ENCODE results near the gene C17orf67. TPM values are rescaled to one million over a fixed set of nuclear protein-coding genes. Genes with fewer than 3 reads are reported as not detected.

C17orf67 gene
- polyA plus RNA-seq, 1 donor from 2014 or later = 0.15 TPM

- TF ChIP-seq EZH2 (IDR thresholded peaks at IDR 0.05; ENCODE audit: borderline replicate concordance, insufficient read depth, low read length, poor library complexity, severe bottlenecking) (no peak), CTCF (IDR thresholded peaks at IDR 0.05; ENCODE audit: poor library complexity, severe bottlenecking) (no peak), POLR2AphosphoS5 (IDR thresholded peaks at IDR 0.05) (no peak), SMC3 (conservative IDR thresholded peaks at IDR 0.05; ENCODE audit: poor library complexity) (no peak), TAF1 (IDR thresholded peaks at IDR 0.05; ENCODE audit: low read depth) (no peak), MXI1 (conservative IDR thresholded peaks at IDR 0.05; ENCODE audit: poor library complexity, severe bottlenecking) (no peak)
These were observed 23.4 kb downstream of the C17orf67 start for GRCh38 chr17:56810343-56810742.

GRCh38 chr17:56809820-56810179 lies 23.9 kb downstream of the C17orf67 start:
- H3K9me2 ChIP-seq (ENCODE audit: insufficient read depth, low read length) = no peaks in the 10 kb centered on the region
- no peaks in the 10 kb centered on the region for H3K36me3 ChIP-seq (ENCODE audit: insufficient read depth, low read length)
- no peak overlapping the region for H3K4me3 ChIP-seq (ENCODE audit: low read length)
- H3F3A ChIP-seq (ENCODE audit: insufficient read depth, low read length, poor library complexity, severe bottlenecking) = no peaks in the 10 kb centered on the region
- H3K27ac ChIP-seq (ENCODE audit: low read length) = no peak overlapping the region
- H2AFZ ChIP-seq (ENCODE audit: low read depth, low read length) = no peak overlapping the region
- no peak overlapping the region for H3K9ac ChIP-seq (ENCODE audit: low read length)
- TF ChIP-seq REST (IDR thresholded peaks at IDR 0.05; ENCODE audit: borderline replicate concordance) = no peak
- TF ChIP-seq EP300 (conservative IDR thresholded peaks at IDR 0.05; ENCODE audit: poor library complexity, severe bottlenecking) = no peak
- no peak for TF ChIP-seq RAD21 (conservative IDR thresholded peaks at IDR 0.05)
- no peak for TF ChIP-seq CTCF (IDR thresholded peaks at IDR 0.05; ENCODE audit: poor library complexity, severe bottlenecking)
- no peak for TF ChIP-seq SMC3 (conservative IDR thresholded peaks at IDR 0.05; ENCODE audit: poor library complexity)
- TF ChIP-seq TAF1 (IDR thresholded peaks at IDR 0.05; ENCODE audit: low read depth) = no peak
- no peak for TF ChIP-seq MXI1 (conservative IDR thresholded peaks at IDR 0.05; ENCODE audit: poor library complexity, severe bottlenecking)
- no peaks in the 10 kb centered on the region for H3K79me2 ChIP-seq (replicated peaks; ENCODE audit: insufficient read depth, low read length)
- no peaks in the 10 kb centered on the region for H3K27me3 ChIP-seq (ENCODE audit: insufficient read depth, low read depth, low read length)
- H3K4me2 ChIP-seq (ENCODE audit: low read length) = no peak overlapping the region
- H4K20me1 ChIP-seq (ENCODE audit: insufficient read depth) = no peaks in the 10 kb centered on the region
- no peaks in the 10 kb centered on the region for H3K9me3 ChIP-seq (ENCODE audit: low read length)

More at GRCh38 chr17:56810343-56810742, 23.4 kb downstream of the C17orf67 start:
- H3K36me3 ChIP-seq (ENCODE audit: insufficient read depth, low read length) = no peaks in the 10 kb centered on the region
- no peak overlapping the region for H3K4me2 ChIP-seq (ENCODE audit: low read length)
- no peaks in the 10 kb centered on the region for H3K79me2 ChIP-seq (replicated peaks; ENCODE audit: insufficient read depth, low read length)
- H3K9ac ChIP-seq (ENCODE audit: low read length) = no peak overlapping the region
- H3K9me3 ChIP-seq (ENCODE audit: low read length) = no peaks in the 10 kb centered on the region
- H3F3A ChIP-seq (ENCODE audit: insufficient read depth, low read length, poor library complexity, severe bottlenecking) = no peaks in the 10 kb centered on the region
- no peak overlapping the region for H2AFZ ChIP-seq (ENCODE audit: low read depth, low read length)
- H3K27me3 ChIP-seq (ENCODE audit: insufficient read depth, low read depth, low read length) = no peaks in the 10 kb centered on the region
- H3K27ac ChIP-seq (ENCODE audit: low read length) = no peak overlapping the region
- H3K4me3 ChIP-seq (ENCODE audit: low read length) = no peak overlapping the region
- no peaks in the 10 kb centered on the region for H3K9me2 ChIP-seq (ENCODE audit: insufficient read depth, low read length)
- no peaks in the 10 kb centered on the region for H4K20me1 ChIP-seq (ENCODE audit: insufficient read depth)

Measured in neural cell (in vitro differentiated cells).